Skeletal muscle cell (primary cell): ENCODE data around the gene PIK3C2B.
"Not testable (repeated sequence)": the region's sequence is repeated elsewhere in the genome, so short reads cannot be mapped to it uniquely, and the experiment has no call there.

Experiments used
- DNase-seq: peaks from one replicate; pipeline ENCODE4 v3.0.0-alpha.2; 2010; ENCODE audit warnings: low read depth
- H3K4me3 ChIP-seq: 2 replicates; pipeline ENCODE4 v1.5.1; 2011; ENCODE audit warnings: low read depth, mild to moderate bottlenecking, control low read depth, low read length, moderate library complexity

Gene PIK3C2B

GRCh38 chr1:204486513-204487255 lies 7.9 kb downstream of the PIK3C2B start:
- DNase-seq, H3K4me3 ChIP-seq: not testable (repeated sequence)

DNA sequence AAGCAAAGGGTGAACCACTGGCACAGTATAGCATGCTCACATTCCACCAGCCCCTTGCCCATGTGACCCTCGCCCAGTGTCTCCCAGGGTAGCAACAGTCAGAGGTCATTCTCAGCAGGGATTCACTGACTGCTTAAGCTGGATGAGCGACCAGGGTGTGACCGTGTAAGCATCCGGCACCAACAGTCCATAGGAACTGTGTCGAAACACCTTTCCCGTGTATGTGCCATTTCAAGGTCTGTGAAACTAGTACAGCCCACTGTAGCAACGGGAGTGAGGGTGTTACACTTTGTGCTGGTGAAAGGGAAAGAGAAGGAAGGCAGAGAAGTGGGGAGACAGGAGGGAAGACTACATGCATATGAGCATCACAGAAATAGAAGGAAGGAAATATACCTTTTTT lies 10.8 kb downstream of the PIK3C2B start:
- no peak for DNase-seq

DNA sequence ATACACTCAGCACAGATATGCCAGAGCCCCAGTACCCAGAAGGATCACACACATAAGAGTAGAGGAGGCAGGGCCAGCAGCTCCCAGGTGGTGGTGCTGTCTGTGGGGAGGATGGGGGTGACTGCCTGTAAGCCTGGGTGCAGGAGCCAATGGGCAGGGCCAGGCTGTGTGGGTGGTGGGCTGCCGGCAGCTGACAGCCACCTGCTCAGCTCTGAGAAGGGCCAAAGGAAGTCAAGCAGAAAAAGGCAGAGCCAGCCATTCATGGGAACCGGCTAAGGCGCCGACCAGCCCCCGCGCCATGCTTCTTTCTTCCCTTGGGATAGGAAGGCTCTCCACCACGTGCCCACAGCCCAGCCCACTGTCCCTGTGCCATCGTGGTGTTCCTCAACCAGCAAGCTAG lies 14.1 kb downstream of the PIK3C2B start:
- no peak overlapping the region for H3K4me3 ChIP-seq
- no peak for DNase-seq

More for the DNA sequence above, 10.8 kb downstream of the PIK3C2B start:
- no peak overlapping the region for H3K4me3 ChIP-seq

DNA sequence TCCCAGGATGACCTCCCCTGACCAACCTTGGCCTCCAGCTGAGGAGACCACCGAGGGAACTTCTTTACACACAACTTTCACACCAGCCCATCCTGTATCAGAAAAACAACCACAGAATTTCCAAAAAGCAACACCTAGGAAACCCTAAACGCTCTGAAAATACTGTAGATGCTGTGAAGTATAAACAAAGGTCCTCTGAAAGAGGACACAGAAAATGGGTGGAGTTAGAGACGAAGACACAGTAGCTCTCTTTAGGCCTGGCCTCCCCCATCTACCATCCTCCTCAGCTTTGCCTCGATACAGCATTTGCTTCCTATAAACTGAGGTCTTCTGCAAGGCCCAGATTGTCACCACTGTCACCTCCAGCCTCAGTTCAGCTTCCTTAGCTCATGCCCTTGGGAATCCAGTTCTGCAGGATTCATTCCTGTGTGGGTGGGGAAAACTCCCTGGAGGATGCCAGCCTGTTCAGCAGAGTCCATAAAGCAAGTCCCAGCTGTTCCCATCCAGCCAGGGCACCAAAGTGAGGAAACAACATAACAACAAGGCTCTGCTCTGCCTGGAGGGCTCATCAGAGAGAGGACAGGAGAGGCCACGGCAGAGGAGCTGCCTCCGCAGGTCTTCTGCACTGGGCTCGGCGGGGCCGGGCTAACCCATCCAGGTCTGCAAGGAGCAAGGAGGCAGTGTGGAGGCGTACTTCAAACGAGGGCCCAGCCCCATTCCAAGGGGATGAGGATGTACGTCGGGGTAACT lies 15.0 kb downstream of the PIK3C2B start:
- no peak for DNase-seq

DNA sequence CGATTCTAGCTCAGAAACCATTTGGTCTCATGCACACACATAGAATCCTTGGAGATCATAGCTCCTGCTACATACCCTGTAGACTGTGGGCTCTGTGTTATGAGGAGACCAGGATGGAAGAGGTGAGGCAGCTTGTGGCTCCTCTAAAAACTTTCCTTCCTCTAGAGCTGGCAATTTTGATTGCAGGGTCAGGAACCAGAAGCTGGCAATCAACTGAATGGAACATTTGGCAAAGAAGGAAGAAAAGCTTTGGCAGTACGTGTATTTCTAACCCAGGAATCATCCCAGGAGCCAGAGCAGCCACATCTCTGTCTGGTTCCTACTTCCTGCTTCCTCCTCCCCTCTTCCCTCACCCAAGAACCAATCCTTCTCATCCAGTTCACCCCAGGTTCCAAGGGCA lies 15.7 kb downstream of the PIK3C2B start:
- H3K4me3 ChIP-seq = no peak overlapping the region
- no peak for DNase-seq

More for the DNA sequence above, 15.0 kb downstream of the PIK3C2B start:
- H3K4me3 ChIP-seq = no peak overlapping the region

DNA sequence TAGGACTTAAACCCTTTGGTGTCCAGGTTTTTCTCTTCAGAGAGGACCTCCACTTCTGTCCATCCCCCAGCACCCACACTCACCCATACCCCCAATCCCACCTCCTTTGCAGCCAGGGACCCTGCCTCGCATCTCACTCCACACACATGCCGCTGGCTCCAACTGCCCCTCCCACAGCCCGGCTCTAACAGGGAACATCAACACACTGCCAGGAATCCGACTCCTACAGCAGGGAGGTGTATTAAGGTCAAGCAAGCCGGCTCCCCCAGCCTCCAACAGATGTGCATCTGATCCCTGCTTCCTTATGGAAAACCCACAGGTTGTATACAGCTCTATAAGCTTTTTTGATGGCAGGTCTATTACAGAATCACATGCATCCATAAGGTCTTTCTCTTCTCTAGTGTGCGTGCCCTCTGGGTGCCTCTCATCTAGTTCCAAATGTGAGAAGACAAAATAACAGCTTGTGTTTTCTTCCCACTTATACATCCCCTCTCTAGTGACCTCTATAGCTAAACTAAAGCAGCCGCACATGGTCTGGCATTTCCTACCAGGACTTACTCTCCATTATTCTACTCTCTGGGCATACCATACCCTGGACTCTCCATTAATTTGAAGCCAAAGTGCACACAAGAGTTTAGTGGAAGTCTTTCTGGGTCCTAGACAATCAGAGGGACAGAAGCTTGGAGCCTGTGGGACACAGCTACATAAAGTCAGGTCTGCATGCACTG lies 16.3 kb downstream of the PIK3C2B start:
- DNase-seq = no peak
- H3K4me3 ChIP-seq = no peak overlapping the region

- no peak for DNase-seq
- H3K4me3 ChIP-seq = no peak overlapping the region
These were observed 17.4 kb downstream of the PIK3C2B start for GRCh38 chr1:204477036-204477740.

GRCh38 chr1:204476563-204476962 lies 18.0 kb downstream of the PIK3C2B start:
- DNase-seq = no peak
- H3K4me3 ChIP-seq = no peak overlapping the region

DNA sequence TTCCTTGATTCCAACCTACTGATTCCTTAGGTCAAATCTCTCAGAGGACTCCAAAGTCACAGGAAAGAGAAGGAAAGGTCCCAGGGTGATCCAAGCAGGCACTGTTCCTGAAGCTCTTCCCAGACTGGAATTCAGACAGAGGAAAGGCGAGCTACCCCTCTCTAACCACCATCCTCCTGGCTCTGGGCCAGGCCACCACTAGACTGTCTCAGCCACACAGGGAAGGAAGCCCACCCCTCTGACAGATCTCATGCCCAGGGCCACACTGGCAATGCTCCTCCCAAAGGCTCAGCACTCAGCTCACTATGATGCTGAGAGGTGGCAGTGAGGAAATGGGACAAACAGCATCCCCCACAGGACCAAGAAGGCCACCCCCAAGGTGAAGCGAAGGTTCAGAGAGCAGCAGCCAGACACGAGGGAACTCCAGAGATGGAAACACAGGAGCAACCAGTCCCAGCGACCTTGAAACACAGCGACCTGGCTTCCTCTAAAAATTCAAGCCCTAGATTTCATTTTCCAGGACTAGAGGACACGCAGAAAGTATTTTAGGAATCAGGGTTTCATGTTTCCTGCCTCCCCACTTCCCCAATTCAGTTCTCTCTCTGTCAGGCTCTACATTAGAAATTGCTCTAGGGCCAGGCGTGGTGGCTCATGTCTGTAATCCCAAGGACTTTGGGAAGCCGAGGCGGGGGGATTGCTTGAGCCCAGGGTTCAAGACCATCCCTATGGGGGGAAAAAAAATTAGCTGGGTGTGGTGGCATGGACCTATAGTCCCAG lies 18.8 kb downstream of the PIK3C2B start:
- DNase-seq = no peak
- no peak overlapping the region for H3K4me3 ChIP-seq

DNA sequence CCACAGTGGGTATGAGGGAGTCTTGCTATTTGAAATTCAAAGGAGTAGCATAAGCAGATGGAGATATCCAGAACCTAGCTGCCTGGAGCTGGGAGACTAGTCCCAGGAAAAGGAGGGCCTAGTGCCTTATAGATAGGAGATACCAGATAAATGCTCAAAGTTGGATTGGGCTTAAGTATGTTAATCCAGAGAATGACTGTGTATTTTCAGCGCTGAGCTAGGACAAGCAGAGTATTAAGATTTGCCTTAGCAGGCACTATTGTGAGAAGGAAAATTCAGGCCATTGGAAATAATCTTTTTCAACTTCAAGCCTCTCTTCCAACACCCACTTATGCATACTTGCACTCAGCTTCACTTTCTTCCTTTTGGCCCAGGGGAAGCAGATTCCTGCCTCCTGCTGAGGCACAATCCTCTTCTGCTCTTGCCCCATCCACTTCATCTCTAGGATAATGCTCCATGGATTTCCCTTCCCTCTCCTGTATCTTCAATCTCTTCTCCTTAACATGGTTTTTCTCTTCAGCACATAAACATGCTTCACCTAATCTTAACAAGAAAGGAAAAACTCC lies 21.1 kb downstream of the PIK3C2B start:
- H3K4me3 ChIP-seq = no peak overlapping the region
- DNase-seq = no peak

- no peak for DNase-seq
- no peak overlapping the region for H3K4me3 ChIP-seq
These were observed 21.9 kb downstream of the PIK3C2B start for GRCh38 chr1:204472660-204473059.

DNA sequence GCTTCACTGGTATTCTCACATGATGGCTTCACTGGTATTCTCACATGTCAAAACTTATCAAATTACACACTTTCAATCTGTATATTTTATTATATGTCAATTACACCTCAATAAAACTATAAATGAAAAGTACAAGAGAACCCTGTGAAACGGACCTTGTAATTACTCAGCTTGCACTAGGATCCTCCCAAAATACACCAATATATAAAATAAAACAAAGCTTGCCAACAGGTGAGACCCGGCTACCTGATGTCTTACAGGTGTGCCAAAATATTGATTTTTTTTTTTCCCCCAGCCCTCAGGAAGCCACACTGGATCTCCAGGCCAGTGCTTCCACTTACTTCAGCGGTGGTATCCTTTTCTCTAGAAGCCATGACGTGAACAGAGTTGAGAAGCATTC lies 22.9 kb downstream of the PIK3C2B start:
- H3K4me3 ChIP-seq = no peak overlapping the region
- no peak for DNase-seq

DNA sequence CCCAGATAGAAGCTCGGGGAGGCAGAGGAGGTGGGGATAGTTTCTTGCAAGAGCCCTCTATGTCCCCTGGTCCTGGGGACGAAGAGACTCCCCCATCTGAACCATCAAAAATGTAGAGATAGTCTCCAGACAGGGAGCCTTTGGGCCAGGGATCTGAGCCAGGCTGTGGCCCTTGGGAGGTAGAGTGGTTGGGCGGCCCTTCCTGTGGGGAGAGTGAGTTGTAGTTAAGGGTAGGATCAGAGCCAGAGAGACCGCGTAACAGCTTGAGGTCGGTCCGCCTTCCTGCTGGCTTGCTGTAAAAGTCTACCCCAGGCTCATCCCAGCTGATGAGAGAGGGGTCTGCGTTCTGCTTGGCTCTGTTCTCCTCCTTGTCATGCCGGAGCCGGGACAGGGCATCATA lies 25.3 kb downstream of the PIK3C2B start:
- no peak for DNase-seq

DNA sequence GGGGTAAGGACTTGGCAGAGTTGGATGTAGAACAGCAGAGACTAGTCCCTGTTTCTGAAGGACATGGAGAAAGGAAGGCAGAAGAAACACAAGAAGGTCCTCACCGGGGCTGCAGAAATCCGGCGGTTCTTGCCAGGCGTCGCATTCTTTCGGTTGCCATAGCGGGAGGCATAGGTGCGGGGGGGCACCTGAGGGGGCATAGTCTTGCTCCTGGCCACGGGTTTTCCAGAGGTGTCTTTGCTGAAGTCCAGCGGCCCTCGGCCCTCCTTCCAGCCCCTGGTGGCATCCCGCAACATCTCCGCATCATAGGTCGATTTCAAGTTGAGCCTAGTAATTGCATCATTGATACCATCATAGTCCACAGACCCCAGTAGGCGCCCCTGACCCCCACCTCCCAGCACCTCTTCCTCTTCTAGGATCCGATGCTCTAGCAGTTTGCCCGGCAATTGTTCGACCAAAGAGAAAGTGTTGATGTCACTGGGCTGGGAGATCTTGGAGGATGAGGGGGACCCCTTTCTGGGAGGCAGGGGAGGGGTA lies 25.8 kb downstream of the PIK3C2B start:
- no peak overlapping the region for H3K4me3 ChIP-seq
- DNase-seq = no peak

More for the DNA sequence above, 25.3 kb downstream of the PIK3C2B start:
- H3K4me3 ChIP-seq = no peak overlapping the region

DNA sequence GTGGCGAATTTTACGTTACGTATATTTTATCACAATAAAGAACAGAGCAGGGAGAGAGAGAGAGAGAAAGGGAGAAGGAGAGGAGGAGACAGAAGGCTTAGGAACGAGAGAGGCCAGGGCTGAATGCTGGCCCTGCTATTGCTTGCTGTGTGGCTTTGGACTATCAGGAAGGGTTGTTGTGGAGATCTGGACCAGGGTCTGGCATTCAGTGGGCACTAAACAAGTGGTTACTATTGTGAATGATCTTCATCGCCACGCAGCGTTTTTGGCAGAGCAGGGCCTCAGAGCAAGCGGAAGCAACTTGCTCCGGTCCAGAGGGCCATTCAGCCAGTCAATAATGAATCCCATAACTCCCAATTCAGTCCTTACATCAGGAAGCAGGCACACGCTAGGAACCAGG lies 26.4 kb downstream of the PIK3C2B start:
- no peak overlapping the region for H3K4me3 ChIP-seq
- no peak for DNase-seq

GRCh38 chr1:204466416-204467405 lies 27.9 kb downstream of the PIK3C2B start:
- no peak overlapping the region for H3K4me3 ChIP-seq
- DNase-seq = no peak
